ENCODE measurements around the gene HPS4.
"Not testable (repeated sequence)": the region's sequence is repeated elsewhere in the genome, so short reads cannot be mapped to it uniquely, and the experiment has no call there.

The HPS4 gene

GRCh38 chr22:26416670-26417276, 66.8 kb downstream of the HPS4 start:
- H3K4me1 ChIP-seq (ENCODE audit: control insufficient read depth, low read depth, low read length), result peaks cover 3% of the 10 kb centered on the region
- no peaks in the 10 kb centered on the region for H3K36me3 ChIP-seq (ENCODE audit: control insufficient read depth, low read depth, low read length)
- no peaks in the 10 kb centered on the region for H3K27me3 ChIP-seq (ENCODE audit: control insufficient read depth, insufficient read depth, low read length)
- no peak overlapping the region for H3K4me3 ChIP-seq (ENCODE audit: low read length)
- no peak overlapping the region for H3K9ac ChIP-seq (ENCODE audit: low read length)
- no peaks in the 10 kb centered on the region for H3K9me3 ChIP-seq (ENCODE audit: control insufficient read depth, low read depth, low read length)
- H3K27ac ChIP-seq (ENCODE audit: low read length), result no peak overlapping the region

DNA sequence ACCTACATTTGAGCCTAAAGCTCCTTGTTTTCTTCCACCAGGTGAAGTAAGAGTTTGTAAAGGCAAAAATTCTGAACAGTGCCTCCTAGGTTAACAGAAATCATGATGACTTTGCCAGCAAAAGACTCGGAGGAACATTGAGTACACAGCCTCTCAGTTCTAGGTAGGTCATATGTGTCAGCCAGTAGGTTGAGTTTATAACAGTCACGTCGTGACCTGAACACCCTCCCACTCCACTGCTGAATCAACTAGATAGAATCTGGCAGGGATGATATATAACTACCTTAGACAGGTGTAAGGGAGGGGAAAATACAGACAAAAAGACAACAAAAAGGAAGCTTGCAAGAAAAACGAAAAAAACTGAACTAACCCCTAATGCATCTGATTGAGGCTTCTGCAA, 67.3 kb downstream of the HPS4 start:
- no peaks in the 10 kb centered on the region for H3K27me3 ChIP-seq (ENCODE audit: control insufficient read depth, insufficient read depth, low read length)
- H3K27ac ChIP-seq (ENCODE audit: low read length), result no peak overlapping the region
- no peak overlapping the region for H3K4me3 ChIP-seq (ENCODE audit: low read length)
- H3K9me3 ChIP-seq (ENCODE audit: control insufficient read depth, low read depth, low read length), result no peaks in the 10 kb centered on the region
- peaks cover 3% of the 10 kb centered on the region for H3K4me1 ChIP-seq (ENCODE audit: control insufficient read depth, low read depth, low read length)
- no peak overlapping the region for H3K9ac ChIP-seq (ENCODE audit: low read length)
- no peaks in the 10 kb centered on the region for H3K36me3 ChIP-seq (ENCODE audit: control insufficient read depth, low read depth, low read length)

GRCh38 chr22:26414347-26414746, 69.2 kb downstream of the HPS4 start:
- no peaks in the 10 kb centered on the region for H3K36me3 ChIP-seq (ENCODE audit: control insufficient read depth, low read depth, low read length)

GRCh38 chr22:26410386-26410785, 73.2 kb downstream of the HPS4 start:
- Histone ChIP-seq H3K9me3 (ENCODE audit: control insufficient read depth, low read depth, low read length) (no peaks in the 10 kb centered on the region), H3K36me3 (ENCODE audit: control insufficient read depth, low read depth, low read length) (no peaks in the 10 kb centered on the region), H3K27ac (ENCODE audit: low read length) (no peak overlapping the region), H3K4me1 (ENCODE audit: control insufficient read depth, low read depth, low read length) (peaks cover 2% of the 10 kb centered on the region), H3K9ac (ENCODE audit: low read length) (no peak overlapping the region), H3K27me3 (ENCODE audit: control insufficient read depth, insufficient read depth, low read length) (no peaks in the 10 kb centered on the region), H3K4me3 (ENCODE audit: low read length) (no peak overlapping the region)

More at GRCh38 chr22:26414347-26414746, 69.2 kb downstream of the HPS4 start:
- H3K9me3 ChIP-seq (ENCODE audit: control insufficient read depth, low read depth, low read length), result no peaks in the 10 kb centered on the region
- no peak overlapping the region for H3K27ac ChIP-seq (ENCODE audit: low read length)
- H3K27me3 ChIP-seq (ENCODE audit: control insufficient read depth, insufficient read depth, low read length), result no peaks in the 10 kb centered on the region
- peaks cover 3% of the 10 kb centered on the region for H3K4me1 ChIP-seq (ENCODE audit: control insufficient read depth, low read depth, low read length)
- no peak overlapping the region for H3K9ac ChIP-seq (ENCODE audit: low read length)
- no peak overlapping the region for H3K4me3 ChIP-seq (ENCODE audit: low read length)

GRCh38 chr22:26409719-26410335, 73.8 kb downstream of the HPS4 start:
- Histone ChIP-seq H3K27ac (ENCODE audit: low read length) (no peak overlapping the region), H3K9me3 (ENCODE audit: control insufficient read depth, low read depth, low read length) (no peaks in the 10 kb centered on the region), H3K4me1 (ENCODE audit: control insufficient read depth, low read depth, low read length) (peaks cover 8% of the 10 kb centered on the region), H3K9ac (ENCODE audit: low read length) (no peak overlapping the region), H3K4me3 (ENCODE audit: low read length) (no peak overlapping the region), H3K27me3 (ENCODE audit: control insufficient read depth, insufficient read depth, low read length) (no peaks in the 10 kb centered on the region), H3K36me3 (ENCODE audit: control insufficient read depth, low read depth, low read length) (no peaks in the 10 kb centered on the region)

- H3K4me1 ChIP-seq (ENCODE audit: control insufficient read depth, low read depth, low read length), result peaks cover 13% of the 10 kb centered on the region
- not testable (repeated sequence) for H3K9ac ChIP-seq (ENCODE audit: low read length); H3K27ac ChIP-seq (ENCODE audit: low read length); H3K9me3 ChIP-seq (ENCODE audit: control insufficient read depth, low read depth, low read length); H3K4me3 ChIP-seq (ENCODE audit: low read length); H3K27me3 ChIP-seq (ENCODE audit: control insufficient read depth, insufficient read depth, low read length); H3K36me3 ChIP-seq (ENCODE audit: control insufficient read depth, low read depth, low read length)
Measured at GRCh38 chr22:26408562-26409220, 74.9 kb downstream of the HPS4 start.

DNA sequence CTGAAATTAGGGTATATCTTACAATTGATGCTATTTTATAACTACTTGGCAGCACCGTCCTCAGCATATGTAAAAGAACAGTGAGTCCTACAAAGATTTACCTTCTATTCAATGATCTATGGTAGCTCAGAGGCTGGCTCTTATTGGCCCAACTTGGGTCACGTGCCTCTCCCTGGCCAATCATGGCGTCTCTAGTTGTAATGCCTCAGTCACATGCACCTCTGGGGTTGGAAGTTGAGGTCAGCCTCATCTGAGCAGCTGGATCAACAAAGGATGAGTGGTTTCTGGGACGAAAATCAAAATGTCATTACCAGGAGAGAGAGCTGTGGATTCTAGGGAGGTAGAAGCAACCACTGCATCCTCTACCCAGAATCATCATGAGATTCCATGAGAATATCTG, 77.5 kb downstream of the HPS4 start:
- no peaks in the 10 kb centered on the region for H3K9me3 ChIP-seq (ENCODE audit: control insufficient read depth, low read depth, low read length)
- no peak overlapping the region for H3K27ac ChIP-seq (ENCODE audit: low read length)
- H3K9ac ChIP-seq (ENCODE audit: low read length), result no peak overlapping the region
- H3K4me3 ChIP-seq (ENCODE audit: low read length), result no peak overlapping the region
- H3K4me1 ChIP-seq (ENCODE audit: control insufficient read depth, low read depth, low read length), result peaks cover 13% of the 10 kb centered on the region
- no peaks in the 10 kb centered on the region for H3K36me3 ChIP-seq (ENCODE audit: control insufficient read depth, low read depth, low read length)
- H3K27me3 ChIP-seq (ENCODE audit: control insufficient read depth, insufficient read depth, low read length), result no peaks in the 10 kb centered on the region

DNA sequence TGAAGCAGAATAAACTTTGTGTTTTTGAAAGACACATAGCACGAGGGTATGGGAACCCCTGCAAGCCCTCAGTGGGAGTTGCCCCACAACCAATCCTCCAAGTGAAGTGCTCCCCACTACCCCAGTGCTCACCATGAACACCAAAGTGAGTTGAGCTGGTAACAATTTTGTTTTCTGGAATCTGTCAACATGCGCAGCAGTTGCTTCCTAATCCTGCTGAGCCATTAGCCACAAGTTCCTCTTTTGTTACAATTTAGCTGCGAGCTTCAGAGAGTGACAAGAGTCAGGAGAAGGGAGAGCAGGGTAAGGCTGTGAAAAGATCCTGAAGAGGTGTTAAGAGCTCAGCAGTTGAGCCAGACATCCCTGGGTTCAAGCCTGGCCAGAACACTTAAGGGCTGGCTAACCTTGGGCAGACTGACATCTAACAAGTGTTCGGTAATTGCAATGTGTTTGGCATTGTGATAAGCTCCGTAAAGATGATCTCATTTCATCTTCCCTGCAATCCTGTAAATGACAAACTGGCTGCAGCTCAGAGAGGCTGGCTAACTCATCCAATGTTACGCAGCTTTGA, 78.6 kb downstream of the HPS4 start:
- H3K27ac ChIP-seq (ENCODE audit: low read length), result no peak overlapping the region
- H3K9ac ChIP-seq (ENCODE audit: low read length), result no peak overlapping the region
- H3K27me3 ChIP-seq (ENCODE audit: control insufficient read depth, insufficient read depth, low read length), result no peaks in the 10 kb centered on the region
- H3K9me3 ChIP-seq (ENCODE audit: control insufficient read depth, low read depth, low read length), result no peaks in the 10 kb centered on the region
- H3K4me3 ChIP-seq (ENCODE audit: low read length), result no peak overlapping the region
- no peaks in the 10 kb centered on the region for H3K36me3 ChIP-seq (ENCODE audit: control insufficient read depth, low read depth, low read length)
- peaks cover 13% of the 10 kb centered on the region for H3K4me1 ChIP-seq (ENCODE audit: control insufficient read depth, low read depth, low read length)

GRCh38 chr22:26401726-26402125, 81.9 kb downstream of the HPS4 start:
- Histone ChIP-seq H3K27ac (ENCODE audit: low read length) (no peak overlapping the region), H3K27me3 (ENCODE audit: control insufficient read depth, insufficient read depth, low read length) (no peaks in the 10 kb centered on the region), H3K4me3 (ENCODE audit: low read length) (no peak overlapping the region), H3K9me3 (ENCODE audit: control insufficient read depth, low read depth, low read length) (no peaks in the 10 kb centered on the region), H3K36me3 (ENCODE audit: control insufficient read depth, low read depth, low read length) (no peaks in the 10 kb centered on the region), H3K9ac (ENCODE audit: low read length) (no peak overlapping the region), H3K4me1 (ENCODE audit: control insufficient read depth, low read depth, low read length) (peaks cover 13% of the 10 kb centered on the region)

Data from iPS-18a (cell line).